T47D (cell line): ENCODE results near the gene STEAP2.

Experiments used
- DNase-seq, 2 experiments: peaks; one replicate each; pipeline versions ENCODE4 v3.0.0 to v3.0.0-alpha.2; 2011 to 2012; ENCODE audit warnings: low read depth in 1 of 2, low spot score in 1 of 2
- JUND ChIP-seq: IDR thresholded peaks from 2 replicates; pipeline ENCODE4 v1.6.1; 2012; ENCODE audit warnings: low read depth
- in situ Hi-C: cut with HindIII; loops from 2 replicates; pipeline ENCODE4 v1.10.0; 2016; ENCODE audit warnings: low sequenced_read_pairs, low pct_unique_long_range_greater_than_20kb

The STEAP2 gene

DNA sequence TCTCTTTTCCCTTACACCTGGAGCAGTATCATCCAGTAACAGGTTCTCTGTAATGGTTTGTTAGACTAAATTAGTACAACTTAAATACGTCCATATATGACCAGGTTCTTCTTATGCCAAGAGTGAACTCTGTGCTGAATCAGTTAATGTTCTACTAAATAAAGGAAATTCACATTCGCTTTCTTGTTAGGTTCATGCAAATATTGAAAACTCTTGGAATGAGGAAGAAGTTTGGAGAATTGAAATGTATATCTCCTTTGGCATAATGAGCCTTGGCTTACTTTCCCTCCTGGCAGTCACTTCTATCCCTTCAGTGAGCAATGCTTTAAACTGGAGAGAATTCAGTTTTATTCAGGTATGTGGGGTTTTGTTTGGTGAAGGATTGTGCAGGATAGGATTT, 18.1 kb downstream of the STEAP2 start:
- no peak for TF ChIP-seq JUND
- DNase-seq, result peak in 1 of 2 experiments; percentile 61
- in situ Hi-C loops, result no loop called here

DNA sequence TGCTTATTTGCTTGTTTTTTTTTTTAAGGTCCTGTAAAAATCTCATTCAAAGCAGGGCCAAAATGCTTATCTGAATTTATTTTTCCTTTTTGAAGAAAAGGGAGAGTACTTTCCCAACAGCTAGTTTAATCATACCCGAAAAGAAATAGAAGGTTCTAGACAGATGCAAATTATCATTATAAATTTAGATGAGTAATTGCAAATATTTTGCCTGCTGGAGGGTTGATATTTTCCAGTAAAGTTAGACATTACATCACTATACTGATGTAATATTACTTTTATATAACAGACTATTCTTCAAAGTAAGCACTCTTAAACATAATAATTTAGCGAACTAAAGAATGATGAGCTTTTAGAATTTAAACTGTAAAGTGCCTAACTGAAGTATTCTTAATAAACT, 19.3 kb downstream of the STEAP2 start:
- in situ Hi-C loops, result no loop called here

DNA sequence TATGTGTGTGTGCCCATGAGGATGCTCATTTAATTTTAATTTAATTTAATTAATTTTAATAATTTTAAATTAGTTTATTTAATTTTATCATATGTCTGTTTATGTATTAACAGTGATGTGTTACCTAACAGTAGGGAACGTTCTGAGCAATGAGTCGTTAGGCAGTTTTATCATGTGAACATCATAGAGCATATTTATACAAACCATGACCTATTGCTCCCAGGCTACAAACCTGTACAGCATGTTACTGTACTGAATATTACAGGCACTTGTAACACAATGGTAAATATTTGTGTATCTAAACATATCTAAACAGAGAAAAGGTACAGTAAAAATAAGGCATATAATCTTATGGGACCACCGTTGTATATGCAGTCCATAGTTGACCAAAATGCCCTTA, 19.8 kb downstream of the STEAP2 start:
- TF ChIP-seq JUND, result no peak
- peak in 1 of 2 experiments; percentile 65 for DNase-seq
- in situ Hi-C loops, result no loop called here

More for the DNA sequence above, 19.3 kb downstream of the STEAP2 start:
- DNase-seq, result no peak
- TF ChIP-seq JUND, result no peak

DNA sequence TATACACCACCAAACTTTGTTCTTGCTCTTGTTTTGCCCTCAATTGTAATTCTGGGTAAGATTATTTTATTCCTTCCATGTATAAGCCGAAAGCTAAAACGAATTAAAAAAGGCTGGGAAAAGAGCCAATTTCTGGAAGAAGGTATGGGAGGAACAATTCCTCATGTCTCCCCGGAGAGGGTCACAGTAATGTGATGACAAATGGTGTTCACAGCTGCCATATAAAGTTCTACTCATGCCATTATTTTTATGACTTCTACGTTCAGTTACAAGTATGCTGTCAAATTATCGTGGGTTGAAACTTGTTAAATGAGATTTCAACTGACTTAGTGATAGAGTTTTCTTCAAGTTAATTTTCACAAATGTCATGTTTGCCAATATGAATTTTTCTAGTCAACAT, 20.9 kb downstream of the STEAP2 start:
- in situ Hi-C loops, result no loop called here
- DNase-seq, result no peak
- no peak for TF ChIP-seq JUND

DNA sequence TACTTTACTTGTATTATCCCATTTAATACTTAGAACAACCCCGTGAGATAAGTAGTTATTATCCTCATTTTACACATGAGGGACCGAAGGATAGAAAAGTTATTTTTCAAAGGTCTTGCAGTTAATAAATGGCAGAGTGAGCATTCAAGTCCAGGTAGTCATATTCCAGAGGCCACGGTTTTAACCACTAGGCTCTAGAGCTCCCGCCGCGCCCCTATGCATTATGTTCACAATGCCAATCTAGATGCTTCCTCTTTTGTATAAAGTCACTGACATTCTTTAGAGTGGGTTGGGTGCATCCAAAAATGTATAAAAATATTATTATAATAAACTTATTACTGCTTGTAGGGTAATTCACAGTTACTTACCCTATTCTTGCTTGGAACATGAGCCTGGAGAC, 22.0 kb downstream of the STEAP2 start:
- no peak for TF ChIP-seq JUND
- in situ Hi-C loops, result no loop called here
- DNase-seq, result no peak

DNA sequence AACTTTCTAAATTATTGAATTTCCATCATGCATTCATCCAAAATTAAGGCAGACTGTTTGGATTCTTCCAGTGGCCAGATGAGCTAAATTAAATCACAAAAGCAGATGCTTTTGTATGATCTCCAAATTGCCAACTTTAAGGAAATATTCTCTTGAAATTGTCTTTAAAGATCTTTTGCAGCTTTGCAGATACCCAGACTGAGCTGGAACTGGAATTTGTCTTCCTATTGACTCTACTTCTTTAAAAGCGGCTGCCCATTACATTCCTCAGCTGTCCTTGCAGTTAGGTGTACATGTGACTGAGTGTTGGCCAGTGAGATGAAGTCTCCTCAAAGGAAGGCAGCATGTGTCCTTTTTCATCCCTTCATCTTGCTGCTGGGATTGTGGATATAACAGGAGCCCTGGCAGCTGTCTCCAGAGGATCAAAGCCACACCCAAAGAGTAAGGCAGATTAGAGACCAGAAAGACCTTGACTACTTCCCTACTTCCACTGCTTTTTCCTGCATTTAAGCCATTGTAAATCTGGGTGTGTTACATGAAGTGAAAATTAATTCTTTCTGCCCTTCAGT, 25.3 kb downstream of the STEAP2 start:
- DNase-seq, result no peak
- TF ChIP-seq JUND, result no peak
- in situ Hi-C loops, result no loop called here

DNA sequence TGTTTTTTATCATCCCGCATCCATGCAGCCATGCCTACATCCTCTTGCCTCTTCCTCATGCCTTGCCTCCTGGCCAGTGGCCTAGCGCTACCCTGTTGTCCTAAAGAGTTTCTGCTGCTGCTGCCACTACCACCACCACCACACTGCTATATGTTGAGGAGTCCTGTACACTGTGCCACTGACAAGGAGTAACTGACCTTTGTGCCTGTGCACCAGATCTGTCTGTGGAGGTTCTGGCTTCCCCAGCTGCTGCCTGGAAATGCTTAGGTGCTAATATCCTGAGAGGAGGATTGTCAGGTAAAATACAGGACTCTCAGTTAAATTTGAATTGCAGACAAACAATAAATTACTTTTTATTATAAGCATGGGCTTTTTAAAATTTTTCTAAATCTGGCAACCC, 26.5 kb downstream of the STEAP2 start:
- no peak for TF ChIP-seq JUND
- DNase-seq, result no peak
- in situ Hi-C loops, result no loop called here

DNA sequence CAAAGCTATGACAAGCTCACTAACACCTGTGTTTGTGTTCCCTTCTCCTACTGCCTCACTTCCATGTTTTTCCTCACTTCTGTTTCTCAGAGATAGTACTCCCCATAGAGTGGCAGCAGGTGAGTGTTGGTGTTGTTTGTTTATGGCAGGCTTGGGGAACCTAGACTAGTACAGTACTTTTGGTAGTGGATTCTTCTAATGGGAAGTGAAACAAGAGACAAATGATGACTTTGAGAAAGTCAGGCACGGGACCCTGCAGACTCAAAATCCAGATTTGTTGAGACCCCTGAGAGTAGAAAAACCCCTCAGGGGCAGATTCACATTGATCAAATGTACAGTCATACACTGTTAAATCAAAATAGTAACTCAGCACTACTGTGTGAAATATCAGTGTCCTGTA, 27.0 kb downstream of the STEAP2 start:
- in situ Hi-C loops, result no loop called here
- TF ChIP-seq JUND, result no peak
- DNase-seq, result no peak

DNA sequence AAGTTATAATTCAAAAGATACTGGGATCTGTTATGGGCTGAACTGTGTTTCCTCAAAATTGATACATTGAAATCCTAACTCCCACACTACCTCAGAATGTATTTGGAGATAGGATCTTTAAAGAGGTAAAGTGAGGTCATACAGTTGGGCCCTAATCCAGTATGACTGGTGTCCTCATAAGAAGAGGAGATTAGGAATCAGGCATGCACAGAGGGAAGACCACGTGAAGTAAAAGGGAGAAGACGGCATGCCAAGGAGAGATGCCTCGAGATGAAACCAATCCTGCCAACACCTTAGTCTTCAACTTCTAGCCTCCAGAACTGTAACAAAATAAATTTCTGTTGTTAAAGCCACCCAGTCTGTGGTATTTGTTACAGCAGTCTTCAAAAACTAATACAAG, 27.5 kb downstream of the STEAP2 start:
- DNase-seq, result peak in 1 of 2 experiments; percentile 11
- in situ Hi-C loops, result no loop called here

DNA sequence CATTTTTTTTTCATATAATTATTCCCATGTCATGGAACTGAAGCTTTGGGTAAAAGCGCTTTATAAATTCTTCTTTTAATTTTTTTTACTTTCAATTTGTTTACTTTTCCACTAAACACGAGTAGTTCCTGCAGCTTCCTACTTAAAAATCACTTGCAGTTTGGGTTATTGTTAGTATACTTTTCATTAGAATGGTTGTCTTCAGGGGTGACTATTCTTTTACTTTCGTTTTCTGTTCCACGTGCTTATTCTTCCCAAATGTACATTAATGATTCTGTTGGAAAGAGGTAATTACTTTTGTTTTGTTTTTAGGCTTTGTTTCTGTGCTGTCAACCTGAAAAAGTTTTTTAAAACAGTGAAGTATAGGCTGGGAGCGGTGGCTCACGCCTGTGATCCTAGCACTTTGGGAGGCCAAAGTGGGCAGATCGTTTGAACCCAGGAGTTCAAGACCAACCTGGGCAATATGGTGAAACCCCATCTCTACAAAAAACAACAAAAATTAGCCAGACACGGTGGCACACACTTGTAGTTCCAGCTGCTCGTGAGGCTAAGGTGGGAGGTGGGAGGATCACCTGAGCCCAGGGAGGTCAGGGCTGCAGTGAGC, 28.2 kb downstream of the STEAP2 start:
- in situ Hi-C loops, result no loop called here
- no peak for DNase-seq
- no peak for TF ChIP-seq JUND

More for the DNA sequence above, 27.5 kb downstream of the STEAP2 start:
- TF ChIP-seq JUND, result no peak

DNA sequence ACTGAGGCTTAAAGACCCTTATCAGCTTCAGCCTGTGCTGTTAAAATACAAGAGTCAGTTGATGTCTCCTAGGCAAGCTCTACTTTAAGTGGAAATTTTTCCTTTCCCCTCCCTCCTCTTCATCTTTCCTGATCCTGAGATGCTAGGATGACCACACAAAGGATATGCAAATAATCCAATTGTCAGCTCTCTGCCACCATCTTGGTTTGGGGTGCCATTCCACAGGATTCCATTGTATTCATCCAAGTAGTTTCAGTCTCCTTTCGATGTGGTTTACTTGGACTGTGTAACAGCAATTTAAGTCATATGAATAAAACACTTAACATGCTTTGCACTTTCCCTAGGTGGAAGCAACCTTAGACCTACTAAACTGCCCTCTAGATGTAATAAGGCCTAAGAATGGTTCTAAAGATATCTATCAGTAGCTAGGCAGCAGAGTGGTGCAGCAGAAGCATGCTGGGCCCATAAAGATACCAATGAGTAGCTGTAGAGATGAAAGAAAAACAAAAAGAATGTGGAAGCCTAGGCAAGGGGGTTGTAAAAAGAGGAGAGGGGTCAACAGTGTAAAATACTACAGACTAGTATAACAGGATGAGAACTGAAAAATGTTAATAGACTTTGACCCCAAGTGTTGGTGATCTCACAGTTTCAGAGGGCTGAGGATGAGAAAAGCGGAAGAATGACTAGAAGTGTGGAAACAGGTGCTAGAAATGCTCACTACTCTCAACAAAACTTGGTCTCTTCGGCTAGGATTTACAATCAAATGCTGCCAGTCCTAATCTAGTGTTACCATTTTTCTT, 31.0 kb downstream of the STEAP2 start:
- DNase-seq, result no peak
- in situ Hi-C loops, result no loop called here
- no peak for TF ChIP-seq JUND

DNA sequence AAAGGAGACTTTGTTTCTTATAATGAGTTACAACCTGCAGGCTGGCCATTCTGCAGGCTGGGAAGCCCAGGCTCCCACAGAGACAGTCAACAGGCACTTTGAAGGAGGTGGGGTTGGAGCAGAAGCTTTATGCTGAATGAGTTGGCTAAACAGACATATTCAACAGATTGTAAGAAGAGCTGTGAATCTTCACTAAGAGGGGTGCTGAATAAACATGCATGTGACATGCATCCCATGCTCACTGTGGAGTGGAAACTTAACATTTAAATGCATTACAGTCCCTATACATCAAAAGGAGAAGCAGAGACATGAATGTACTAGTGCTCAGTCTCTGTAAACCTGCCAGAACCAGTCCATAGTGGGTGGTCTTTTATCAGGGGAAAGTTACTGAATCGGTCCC, 32.0 kb downstream of the STEAP2 start:
- no peak for TF ChIP-seq JUND
- in situ Hi-C loops, result no loop called here

DNA sequence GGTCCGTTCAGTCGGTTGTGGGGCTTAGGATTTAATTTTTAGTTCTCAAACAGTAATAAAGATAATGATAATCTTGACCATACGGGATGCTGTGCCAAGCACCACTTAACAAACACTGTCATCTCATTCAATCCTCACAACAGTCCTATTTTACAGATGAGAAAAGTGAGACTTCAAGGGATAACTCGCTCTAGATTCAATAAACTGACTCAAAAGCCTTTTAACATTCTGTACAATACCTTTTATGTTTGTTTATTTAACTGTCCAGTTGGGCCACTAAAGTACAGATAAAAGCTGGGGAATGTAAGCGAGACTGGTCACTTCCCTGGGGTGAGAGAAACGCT, 33.0 kb downstream of the STEAP2 start:
- no peak for TF ChIP-seq JUND
- no peak for DNase-seq
- in situ Hi-C loops, result no loop called here

More for the DNA sequence above, 32.0 kb downstream of the STEAP2 start:
- DNase-seq, result no peak
